Esophagus squamous epithelium (tissue), 4 donors: ENCODE measurements around the gene DNAH14.

ENCODE experiments used
- POLR2A ChIP-seq, 4 donors: fragments of 450-650 bp; IDR thresholded peaks; one replicate each; pipeline ENCODE4 v1.6.1; 2017; ENCODE audit warnings: antibody characterized with exemption in 4 of 4, mild to moderate bottlenecking in 4 of 4, moderate library complexity in 3 of 4
- TF ChIP-seq, protein P1 (sequence below), 6 experiments: fragments of 450-650 bp in 4 of 6; fragments of 200-600 bp in 2 of 6; sonication (generic) in 2 of 6; IDR thresholded peaks; one replicate each; pipeline ENCODE4 v1.5.1; 2016 to 2019; ENCODE audit warnings: antibody characterized with exemption in 6 of 6, mild to moderate bottlenecking in 4 of 6, moderate library complexity in 4 of 6

DNA sequence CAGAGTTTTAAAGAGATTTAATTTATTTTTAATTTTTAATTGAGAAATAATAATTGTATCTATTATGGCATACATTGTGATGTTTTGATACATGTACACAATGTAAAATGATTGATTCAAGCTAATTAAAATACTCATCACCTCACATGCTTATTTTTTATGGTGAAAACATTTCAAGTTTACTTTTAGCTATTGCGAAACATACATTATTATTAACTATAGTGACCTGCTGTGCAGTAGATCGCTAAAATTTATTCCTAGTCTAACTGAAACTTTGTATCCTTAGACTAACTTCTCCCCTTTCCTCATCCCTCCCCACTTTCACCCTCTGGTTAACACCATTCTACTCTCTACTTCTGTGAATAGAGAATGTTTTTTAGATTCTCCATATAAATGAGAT, 191.6 kb downstream of the DNAH14 start:
- TF ChIP-seq, protein P1, sequence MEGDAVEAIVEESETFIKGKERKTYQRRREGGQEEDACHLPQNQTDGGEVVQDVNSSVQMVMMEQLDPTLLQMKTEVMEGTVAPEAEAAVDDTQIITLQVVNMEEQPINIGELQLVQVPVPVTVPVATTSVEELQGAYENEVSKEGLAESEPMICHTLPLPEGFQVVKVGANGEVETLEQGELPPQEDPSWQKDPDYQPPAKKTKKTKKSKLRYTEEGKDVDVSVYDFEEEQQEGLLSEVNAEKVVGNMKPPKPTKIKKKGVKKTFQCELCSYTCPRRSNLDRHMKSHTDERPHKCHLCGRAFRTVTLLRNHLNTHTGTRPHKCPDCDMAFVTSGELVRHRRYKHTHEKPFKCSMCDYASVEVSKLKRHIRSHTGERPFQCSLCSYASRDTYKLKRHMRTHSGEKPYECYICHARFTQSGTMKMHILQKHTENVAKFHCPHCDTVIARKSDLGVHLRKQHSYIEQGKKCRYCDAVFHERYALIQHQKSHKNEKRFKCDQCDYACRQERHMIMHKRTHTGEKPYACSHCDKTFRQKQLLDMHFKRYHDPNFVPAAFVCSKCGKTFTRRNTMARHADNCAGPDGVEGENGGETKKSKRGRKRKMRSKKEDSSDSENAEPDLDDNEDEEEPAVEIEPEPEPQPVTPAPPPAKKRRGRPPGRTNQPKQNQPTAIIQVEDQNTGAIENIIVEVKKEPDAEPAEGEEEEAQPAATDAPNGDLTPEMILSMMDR (IDR thresholded peaks at IDR 0.05), result no peak
- TF ChIP-seq POLR2A (IDR thresholded peaks at IDR 0.05), result no peak
